HEK293T (cell line): Measurements from ENCODE around the gene ART3.

Source experiments
- BHLHE40 ChIP-seq: fragments of 450-650 bp; IDR thresholded peaks from 2 replicates; pipeline ENCODE4 v1.6.1; 2016; ENCODE audit warnings: mild to moderate bottlenecking, moderate library complexity, borderline replicate concordance
- ELF4 ChIP-seq: fragments of 450-650 bp; IDR thresholded peaks from 2 replicates; pipeline ENCODE4 v1.6.1; 2017; ENCODE audit warnings: antibody characterized with exemption
- FOXA1 ChIP-seq: fragments of 450-650 bp; IDR thresholded peaks from 2 replicates; pipeline ENCODE4 v1.6.1; 2016; ENCODE audit warnings: mild to moderate bottlenecking
- FOXK2 ChIP-seq: fragments of 450-650 bp; IDR thresholded peaks from 2 replicates; pipeline ENCODE4 v1.6.1; 2016; ENCODE audit warnings: mild to moderate bottlenecking
- FOXM1 ChIP-seq: fragments of 450-650 bp; IDR thresholded peaks from 2 replicates; pipeline ENCODE4 v1.6.1; 2017; ENCODE audit warnings: mild to moderate bottlenecking, borderline replicate concordance
- HDGF ChIP-seq: fragments of 450-650 bp; IDR thresholded peaks from 2 replicates; pipeline ENCODE4 v1.6.1; 2017; ENCODE audit warnings: antibody characterized with exemption, borderline replicate concordance
- L3MBTL2 ChIP-seq: fragments of 450-650 bp; conservative IDR thresholded peaks from 2 replicates; pipeline ENCODE4 v1.6.1; 2016; ENCODE audit warnings: mild to moderate bottlenecking
- NFRKB ChIP-seq: fragments of 450-650 bp; IDR thresholded peaks from 2 replicates; pipeline ENCODE4 v1.6.1; 2016; ENCODE audit warnings: mild to moderate bottlenecking, moderate library complexity
- PKNOX1 ChIP-seq: fragments of 450-650 bp; IDR thresholded peaks from 2 replicates; pipeline ENCODE4 v1.6.1; 2016
- SP1 ChIP-seq: fragments of 450-650 bp; IDR thresholded peaks from 2 replicates; pipeline ENCODE4 v1.6.1; 2017
- SUZ12 ChIP-seq: fragments of 450-650 bp; IDR thresholded peaks from 2 replicates; pipeline ENCODE4 v1.6.1; 2016; ENCODE audit warnings: mild to moderate bottlenecking
- TARDBP ChIP-seq: fragments of 450-650 bp; IDR thresholded peaks from 2 replicates; pipeline ENCODE4 v1.6.1; 2016
- ZNF384 ChIP-seq: fragments of 450-650 bp; IDR thresholded peaks from 2 replicates; pipeline ENCODE4 v1.6.1; 2016

- no peak for TF ChIP-seq BHLHE40
- TF ChIP-seq TARDBP = no peak
- TF ChIP-seq FOXA1 = no peak
- TF ChIP-seq FOXK2 = no peak
- no peak for TF ChIP-seq SP1
- TF ChIP-seq FOXM1 = no peak
- TF ChIP-seq ZNF384 = no peak
- no peak for TF ChIP-seq PKNOX1
- no peak for TF ChIP-seq ELF4
- no peak for TF ChIP-seq HDGF
- no peak for TF ChIP-seq SUZ12
- TF ChIP-seq L3MBTL2 = no peak
- TF ChIP-seq NFRKB = no peak
Measured at GRCh38 chr4:76156635-76157034, 82.1 kb downstream of the ART3 start.
